Hematopoietic multipotent progenitor cell treated with erythropoietin and hydrocortisone succinate and interleukin-3 and kit ligand, for 15 days (in vitro differentiated cells): Measurements from ENCODE around the gene CROCC2.

Experiments
- DNase-seq: peaks from one replicate; pipeline ENCODE4 v3.0.0-alpha.2; 2015; ENCODE audit warnings: low spot score

The CROCC2 gene

DNA sequence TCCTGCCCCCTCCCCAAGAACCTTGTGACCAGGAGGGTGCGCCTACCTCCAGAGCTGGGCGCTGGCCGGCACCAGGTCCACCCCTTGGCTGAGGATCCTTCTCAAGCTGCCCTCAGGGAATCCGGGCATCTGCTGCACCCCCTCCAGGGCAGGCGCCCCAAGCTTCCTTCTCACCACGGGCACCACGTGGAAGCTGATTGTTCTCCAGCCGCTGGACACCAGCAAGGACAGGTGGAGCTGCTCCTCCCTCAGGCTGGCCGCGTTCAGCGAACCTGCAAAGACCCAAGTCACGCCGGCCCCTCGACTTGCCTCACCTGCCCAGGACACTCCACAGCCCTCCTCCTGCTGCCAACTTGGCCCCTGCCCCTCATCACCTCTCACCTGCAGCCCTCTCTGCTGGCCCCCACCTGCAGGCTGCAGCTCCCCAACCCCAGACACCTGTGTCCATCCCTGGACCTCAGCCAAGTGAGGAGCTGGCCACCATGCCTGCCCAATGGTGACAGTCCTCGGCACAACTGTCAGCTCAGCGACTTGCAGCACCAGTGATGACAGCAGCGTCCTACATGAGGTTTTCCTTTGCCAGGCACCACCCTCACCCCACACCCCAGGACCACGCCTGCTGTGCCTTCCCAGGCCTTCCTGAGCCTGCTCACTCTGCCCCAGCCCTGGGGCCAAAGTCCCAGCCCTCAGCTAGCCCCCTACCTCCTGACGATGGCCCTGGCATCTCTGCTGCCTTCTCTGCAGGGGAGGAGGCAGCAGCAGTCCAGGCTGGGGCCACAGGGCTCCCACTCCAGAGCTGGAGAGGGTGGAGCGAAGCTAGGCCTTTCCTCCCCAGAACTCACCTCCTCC is 14.4 kb upstream of the CROCC2 start:
- DNase-seq, result no peak

DNA sequence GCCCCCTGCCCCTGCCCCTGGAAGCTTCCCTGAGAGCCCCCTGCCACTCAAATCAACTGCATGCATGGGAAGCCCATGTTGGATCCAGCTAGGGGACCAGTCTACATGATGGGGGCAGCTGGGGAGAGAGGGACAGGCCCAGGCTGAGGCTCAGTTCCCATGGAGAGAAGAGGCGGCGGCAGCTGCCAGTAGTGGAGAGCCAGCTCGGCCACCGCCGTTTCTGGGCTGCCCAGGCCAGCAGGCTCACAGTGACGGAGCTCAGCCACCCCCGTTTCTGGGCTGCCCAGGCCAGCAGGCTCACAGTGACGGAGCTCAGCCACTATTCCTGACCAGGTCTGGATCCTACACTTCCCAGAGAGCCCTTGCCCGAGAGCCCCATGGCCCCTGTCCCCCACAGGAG is 13.8 kb upstream of the CROCC2 start:
- no peak for DNase-seq

DNA sequence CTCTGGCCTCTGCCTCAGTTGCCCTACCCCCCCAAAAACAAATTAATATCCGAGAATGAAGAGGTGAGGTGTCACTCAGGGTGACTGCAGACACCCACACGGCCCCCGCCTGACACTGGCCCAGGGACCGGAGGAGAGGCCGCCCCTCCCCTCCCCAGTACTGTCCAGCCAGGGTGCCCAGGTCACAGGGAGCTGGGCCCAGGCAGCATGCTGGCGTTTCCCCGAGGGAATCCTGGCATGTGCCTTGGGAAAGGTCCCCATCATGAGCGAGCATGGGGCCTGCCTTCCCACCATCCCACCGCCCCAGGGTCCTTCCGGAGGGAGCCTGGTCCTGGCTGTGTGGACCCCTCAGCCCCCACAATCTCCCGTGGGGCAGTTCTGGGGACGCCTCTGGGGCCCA is 13.2 kb upstream of the CROCC2 start:
- DNase-seq, result no peak

DNA sequence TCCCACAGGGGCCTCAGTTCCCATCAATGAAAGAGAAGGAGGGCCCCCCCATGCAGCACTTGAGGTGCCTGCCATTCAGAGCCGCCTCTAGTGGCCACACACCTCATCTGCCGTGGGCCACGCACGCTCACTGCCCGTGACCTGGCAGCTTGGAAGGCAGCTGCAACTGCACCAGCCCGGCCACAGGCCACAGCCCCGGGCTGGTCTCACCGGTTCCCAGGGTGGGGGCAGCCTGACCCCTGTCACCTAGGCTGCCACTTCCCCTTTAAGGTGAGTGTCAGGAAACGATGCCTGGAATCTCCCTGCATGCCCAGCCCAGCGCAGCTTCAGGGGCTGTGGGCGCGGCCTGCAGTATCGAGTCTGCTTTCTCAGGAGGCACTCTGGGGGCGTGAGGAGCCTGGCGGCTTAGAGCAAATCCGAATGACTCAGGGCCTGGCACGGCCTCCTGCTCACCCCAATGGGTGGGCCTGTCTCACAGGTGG is 12.7 kb upstream of the CROCC2 start:
- no peak for DNase-seq

DNA sequence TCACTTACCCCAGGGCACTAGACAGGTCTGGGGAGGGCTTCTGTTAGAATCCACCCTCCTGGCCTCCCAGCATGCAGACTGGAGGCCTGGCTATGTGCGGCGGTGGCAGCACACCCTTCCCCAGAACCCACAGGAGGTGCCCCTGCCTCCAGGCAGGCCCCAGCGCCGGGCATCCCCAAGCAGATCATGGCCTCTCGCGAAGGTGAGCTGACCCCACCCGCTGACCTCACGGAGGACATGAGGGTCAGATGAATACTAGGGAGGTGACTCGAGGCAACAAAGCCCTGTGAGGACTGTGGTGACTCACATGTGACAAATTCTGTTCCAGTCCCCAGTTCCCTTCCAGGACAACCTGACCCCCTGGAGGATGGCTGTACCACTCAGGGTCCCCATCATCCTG is 12.1 kb upstream of the CROCC2 start:
- DNase-seq, result no peak

DNA sequence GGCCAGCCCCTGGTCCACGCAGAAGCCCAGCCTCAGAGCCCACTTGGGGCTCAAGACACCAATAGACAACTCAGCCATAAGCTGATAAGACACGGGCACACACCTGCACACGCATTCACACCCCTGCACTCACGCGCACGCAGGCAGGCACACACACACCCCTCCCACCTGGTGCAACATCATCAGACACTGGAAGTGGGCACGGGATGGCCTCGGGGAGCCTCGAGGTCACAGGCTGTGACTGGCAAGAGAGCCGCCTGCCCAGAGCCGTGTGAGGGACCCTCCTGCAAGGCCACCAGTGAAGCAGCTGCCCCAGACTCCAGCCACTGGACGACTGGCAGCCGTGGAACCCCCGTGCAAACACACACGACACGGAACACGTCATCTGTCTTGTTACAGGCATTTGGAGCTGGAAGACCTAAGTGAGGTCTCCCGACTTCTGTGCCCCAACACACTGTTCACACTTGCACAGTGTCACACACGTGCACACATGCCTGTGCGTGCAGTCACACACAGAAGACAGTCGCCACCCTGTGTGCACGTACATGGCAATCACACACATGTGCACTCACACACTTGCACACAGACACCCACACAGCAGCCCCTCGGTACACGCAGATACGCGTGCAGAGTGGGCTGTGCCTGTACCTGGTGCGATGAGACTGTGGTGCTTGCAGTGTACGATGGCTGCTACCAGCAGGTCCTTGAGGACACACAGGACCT is 11.1 kb upstream of the CROCC2 start:
- DNase-seq, result no peak

DNA sequence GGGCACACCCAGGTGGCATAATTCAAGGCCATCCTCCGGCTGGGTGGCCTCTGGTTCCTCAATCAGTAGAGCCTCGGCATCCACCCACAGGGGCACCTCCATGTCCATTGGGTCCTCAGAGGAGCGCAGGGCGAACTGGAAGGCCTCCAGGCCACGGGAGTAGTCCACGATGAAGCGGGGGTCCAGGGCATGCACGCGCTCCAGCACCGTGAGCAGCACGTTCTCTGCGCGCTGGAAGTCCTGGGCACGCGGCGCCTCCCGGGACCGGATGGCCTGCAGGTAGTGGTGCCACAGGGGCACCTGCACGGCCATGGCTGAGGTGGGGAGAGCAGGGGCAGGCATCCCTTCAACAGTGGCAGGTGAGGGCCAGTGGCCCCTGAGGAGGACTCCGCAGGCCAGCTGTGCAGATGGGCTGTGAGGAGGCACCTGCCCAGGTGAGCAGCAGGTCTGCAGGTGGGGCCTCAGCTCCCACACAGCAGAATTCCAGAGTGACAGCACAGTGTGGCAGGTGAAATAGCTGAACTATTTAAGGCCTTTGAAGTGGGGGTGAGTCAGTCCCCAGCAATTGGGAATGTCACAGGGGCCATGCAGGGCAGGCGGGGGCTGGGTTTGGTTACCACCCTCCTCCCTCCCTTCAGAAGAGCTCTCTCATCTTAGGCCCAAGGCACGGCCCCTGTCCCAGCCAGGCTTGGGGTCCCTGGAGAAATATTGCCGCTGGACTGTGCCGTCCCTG is 10.3 kb upstream of the CROCC2 start, which contains the start of gene MAB21L4:
Gene MAB21L4 (minus strand): TSS at position 501 of the 733 bp plus-strand sequence. CDS start 159 bp downstream, at position 342.
- DNase-seq, result no peak

DNA sequence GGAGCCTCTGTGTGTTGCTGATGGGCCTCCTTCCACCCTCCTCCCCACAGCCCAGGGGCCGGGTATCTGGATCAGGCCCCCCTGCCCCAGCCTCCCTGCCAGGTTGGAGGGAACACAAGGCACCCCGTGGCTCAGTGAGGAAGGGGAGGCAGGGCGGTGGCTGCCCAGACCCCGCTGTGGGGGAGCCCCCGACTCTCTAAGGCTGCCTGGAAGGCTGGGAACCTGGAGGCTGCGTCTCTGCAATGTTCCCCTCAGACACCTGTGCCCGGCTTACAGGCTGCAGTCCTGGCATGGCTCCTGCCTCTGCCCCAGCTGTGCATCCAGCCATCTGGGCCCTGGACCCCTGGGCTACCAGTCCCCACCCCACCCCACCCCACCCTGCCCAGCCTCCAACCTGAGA is 9.7 kb upstream of the CROCC2 start:
- no peak for DNase-seq

DNA sequence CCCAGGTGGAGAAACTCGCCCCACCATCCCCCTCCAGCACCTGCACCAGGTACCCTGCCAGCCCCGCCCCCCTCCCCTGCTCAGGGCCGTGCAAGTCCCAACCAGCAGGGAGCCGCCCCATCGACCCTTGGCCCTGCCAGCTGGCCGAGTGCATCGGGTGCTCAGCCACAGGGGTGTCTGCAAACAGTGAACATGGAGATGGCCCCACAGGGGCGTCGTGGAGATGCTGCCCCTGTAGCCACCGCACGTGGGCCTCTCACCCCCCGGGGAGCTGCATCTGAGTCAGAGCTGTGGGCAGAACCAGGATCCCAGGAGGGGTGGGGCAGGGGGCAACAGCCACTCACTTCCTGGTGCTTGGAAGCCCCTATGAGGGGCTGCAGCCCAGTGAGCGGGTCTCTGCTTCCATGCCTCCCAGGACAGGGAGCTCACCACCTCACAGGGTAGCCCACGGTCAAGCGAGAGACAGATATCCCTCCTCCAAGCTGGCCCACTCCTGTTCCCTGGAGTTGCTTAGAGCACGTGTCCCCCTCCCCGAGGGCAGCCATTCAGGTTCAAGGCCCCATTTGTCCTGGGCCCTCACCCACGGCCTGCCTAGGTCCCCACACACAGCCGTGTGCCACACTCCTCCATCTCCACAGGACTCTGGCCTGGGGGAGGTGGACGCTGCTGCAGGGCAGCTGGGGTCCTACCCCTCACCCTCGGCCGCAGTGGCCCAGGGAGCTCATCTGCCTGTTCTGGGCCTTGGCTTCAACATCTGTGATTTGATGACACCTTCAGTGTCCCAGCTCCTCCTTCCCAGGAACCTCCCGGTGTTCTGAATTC is 9.1 kb upstream of the CROCC2 start:
- DNase-seq, result no peak

DNA sequence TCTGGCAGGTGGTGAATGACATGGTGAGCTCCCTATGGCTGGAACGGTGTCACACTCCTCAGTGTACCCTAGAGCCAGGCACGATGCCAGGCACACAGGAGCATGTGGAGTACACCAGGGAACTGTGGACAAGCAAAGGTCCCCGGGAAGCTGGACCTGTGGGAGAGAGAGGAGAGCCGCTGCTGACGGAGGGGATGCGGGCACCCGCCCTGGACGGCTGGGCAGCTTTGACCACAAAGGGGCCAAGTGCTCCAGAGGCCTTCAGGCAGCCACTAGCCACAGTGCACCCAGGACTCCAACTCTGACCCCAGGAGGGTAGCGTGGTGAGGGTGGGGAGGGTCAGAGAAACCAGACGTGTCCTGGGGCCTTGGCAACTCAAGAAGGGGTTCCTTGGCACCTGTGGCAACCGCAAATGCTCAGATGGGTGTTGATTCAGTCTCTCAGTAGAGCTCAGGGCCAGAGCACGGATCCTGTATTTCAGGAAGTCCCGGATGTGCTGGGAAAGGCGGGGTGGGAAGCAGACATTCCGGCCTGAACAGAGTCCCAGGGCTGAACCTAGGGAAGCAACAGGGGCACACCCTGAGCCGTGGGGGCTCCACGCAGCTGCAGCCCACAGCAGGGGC is 7.9 kb upstream of the CROCC2 start:
- DNase-seq, result no peak

DNA sequence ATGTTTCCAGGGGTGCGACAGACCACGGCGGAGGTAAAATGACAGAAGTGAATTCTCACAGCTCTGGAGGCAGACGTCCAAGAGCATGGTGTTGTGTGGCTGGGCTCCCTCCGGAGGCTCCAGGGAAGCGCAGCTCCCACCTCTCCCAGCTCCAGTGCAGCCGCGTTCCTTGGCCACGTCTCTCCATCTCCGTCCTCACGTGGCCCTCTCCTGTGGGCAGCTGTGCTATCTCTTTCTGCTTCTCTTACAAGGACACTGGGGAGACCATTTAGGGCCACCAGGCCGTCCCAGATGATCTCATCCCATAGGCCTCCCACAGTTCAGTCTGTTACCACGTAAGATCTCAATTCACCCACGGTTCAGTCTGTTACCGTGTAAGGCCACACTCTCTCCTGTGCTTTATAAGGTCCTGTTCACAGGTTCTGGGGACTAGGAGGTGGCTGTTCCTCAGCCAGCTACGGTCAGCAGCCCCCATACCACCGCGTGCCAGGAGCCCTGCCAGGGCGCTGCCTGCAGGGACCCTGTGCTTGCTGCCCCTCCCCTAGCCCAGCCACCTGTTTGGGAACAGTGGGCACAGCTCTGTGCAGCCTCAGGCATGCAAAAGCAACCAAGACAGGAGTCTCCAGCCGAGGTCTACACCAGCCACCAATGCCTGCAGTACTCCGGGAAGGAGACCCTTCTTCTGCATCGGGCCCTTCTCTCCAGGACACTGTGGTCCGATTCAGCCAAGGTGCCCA is 7.2 kb upstream of the CROCC2 start:
- no peak for DNase-seq

DNA sequence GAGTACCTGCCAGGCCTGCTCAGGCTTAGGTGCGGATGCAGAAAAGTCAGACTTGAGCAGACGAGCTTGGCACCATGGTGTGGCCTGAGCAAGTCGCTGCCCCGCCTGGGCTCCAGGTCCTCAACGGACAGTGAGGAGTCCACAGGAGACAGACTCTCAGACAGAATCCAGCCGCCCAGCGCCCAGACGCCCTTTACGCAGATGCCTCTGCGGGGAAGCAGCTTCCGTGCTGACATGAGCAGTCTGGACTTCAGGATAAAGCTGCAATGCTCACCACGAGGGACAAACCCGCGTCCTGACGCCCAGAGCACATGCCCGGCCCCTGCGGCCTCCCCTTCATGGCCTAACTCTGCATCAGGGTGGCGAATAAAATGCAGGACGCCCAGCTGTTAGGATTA is 6.7 kb upstream of the CROCC2 start:
- no peak for DNase-seq

DNA sequence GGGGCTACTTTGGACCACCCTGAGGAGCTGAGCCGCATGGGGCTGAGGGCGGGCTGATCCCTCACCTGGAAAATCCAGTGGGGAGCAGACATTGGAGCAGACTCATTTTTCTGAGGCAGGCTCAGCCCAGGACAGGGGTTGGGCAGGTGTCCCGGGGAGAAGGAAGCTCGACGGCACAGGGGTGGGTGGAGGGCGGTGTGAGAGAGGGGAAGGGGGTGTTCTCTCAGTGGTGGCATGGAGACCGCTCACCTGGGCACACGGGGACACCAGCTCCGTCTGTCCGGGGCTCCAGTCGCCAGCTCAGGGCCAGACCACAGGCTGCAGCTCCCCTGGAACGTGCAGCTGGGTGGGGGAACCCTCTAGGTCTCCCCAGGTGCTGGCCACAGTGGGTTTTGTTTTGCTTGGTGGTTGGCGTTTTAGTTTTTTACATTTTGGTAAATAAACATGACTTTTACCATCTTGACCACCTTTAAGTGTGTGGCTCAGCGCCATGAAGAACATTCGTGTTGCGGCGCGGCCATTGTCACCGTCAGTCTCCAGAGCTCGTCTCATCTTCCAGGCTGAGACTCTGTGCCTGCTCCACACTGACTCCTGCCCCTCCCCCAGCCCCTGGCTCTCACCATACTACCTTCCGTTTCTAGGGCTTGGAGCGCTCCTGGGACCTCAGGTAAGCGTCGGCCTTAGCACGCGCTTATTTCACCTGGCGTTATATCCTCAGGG is 5.8 kb upstream of the CROCC2 start:
- no peak for DNase-seq

DNA sequence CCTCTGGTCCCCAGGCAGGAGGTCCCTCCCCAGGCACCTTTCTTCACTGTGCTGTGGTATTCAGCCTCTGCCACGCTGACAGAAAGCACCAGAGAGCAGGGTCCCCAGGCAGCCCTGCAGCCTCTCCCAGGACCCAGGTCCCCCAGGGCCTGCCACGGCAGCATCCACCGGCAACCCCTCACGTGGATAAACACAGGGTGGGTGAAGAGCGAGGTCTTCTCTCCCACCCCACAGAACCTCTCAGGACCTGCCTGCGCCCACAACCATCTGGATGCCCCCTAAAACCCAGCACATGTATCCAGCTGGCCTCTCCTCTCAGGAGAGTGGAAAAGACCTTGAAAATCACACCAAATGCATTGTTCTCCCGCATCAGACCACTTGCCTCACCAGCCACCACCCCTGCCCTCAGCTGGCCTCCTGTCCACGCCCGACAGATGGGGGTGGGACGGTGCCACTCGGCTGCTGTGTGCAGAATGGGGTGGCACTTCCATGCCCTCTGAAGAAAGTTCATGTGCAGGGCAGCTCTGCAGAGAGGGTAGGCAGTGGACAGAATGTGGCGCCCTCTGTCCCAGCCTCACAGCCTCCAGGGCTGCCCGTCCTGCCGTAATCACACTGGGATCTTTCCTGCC is 4.0 kb upstream of the CROCC2 start:
- no peak for DNase-seq

DNA sequence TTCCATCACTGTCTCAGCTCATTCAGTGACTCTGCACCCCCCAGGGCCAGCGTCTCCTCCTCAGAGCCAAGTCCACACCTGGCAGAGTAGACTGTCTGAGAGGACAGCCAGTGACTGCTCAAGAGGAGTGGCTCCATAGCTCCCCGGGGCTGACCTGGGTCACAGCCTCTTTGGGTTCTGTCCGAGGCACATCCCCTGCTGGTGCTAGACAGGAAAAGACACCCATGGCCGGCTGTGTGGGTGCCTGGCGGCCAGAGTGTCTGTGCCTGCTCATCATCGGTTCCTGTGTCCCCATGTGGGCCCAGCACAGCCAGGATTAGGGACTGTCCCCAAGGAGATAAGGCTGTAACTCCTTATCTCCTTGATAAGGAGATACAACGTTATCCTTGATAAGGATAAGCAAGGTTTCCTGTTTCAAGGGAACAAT is 3.5 kb upstream of the CROCC2 start:
- no peak for DNase-seq

DNA sequence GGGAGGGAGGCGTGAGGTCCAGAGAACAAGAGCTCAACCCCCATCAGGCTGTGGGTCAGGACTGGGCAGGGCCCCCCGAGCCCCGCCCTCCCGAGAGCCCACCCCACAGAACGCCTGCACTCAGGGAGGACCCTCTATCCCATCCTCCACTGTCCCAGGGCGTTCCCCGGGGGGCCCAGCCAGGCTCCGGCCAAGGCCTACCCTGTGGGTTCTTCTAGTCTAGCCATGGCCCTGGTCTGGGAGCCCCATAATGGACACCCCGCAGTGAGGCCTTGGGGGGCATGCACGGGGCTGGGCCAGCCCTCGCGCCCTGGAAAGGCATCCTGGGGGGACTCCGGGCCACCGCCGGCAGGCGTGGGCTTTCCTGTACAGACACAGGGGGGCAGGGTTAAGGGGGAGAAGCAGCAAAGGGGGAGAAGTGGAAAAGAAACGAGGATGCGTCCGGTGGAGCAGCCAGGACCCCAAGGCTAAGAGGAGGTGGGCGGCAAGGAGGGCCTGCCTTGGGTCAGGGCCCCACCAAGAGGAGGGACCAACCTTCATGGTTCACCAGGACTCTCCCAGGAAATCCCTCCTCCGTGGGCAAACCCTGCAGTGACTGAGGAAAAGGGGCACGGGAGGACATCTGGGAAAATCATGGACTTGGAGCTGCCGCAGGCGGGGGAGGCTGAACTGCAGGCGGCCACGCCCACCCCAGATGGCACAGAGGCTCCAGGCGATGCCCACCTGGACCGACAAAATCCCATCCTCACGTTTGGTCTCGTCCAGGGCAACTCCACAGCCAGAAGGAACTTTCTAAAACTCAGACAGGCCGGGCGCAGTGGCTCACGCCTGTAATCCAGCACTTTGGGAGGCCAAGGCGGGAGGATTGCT is 2.7 kb upstream of the CROCC2 start:
- no peak for DNase-seq

DNA sequence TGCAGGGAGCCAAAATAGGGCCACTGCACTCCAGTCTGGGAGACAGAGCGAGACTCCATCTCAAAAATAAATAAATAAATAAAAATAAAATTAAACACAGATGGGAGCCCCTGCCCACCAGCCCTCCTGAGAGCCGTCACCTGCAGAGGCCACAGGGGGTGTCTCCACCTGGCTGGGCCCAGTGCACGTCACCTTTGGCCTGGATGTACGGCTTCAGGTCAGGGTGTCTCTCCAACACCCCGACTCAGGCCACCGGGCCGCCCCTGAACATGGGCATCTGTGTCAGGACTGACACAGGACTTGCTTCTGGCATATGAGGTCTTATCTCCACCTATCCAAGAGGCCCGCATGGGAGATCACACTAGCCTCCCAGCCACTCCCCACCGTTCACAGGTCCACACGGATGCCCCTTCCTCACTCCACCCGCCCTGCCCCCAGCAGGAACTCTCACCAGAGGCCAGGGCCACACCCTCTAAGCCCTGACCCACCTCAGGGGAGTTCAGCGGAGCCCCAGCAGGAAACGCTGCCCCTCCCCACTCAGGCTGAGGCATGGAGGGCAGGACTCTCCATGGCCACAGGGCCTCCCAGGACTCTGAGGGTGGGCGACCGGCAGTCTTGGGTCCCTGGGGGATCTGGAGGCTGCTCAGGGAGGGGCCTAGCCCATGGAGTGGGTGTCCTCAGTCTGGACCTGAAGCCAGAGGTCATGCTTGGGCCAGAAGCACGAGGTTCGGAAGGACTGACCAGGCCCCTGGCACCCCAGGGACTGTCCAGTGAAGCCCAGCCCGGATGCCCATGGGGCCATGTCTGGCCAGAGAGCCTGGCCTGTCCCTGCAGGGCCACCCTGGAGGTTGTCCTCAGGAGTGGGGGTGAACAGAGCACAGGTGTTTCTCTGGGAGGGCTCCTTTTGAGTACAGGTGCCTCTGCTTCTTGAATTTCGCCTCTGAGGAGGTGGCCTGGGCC is 1.6 kb upstream of the CROCC2 start:
- no peak for DNase-seq
